GM21737 (cell line): ENCODE data around the gene CFAP20.
"Not testable (repeated sequence)": the region's sequence is repeated elsewhere in the genome, so short reads cannot be mapped to it uniquely, and the experiment has no call there.

Source experiments
- ATAC-seq: cut with Tn5 transposase; IDR thresholded peaks from one replicate; pipeline ENCODE4 v1.9.1; 2021; ENCODE audit warnings: mild to moderate bottlenecking, moderate library complexity; ENCODE audit not compliant: unreplicated experiment

The CFAP20 gene

GRCh38 chr16:58072134-58072533, 57.0 kb downstream of the CFAP20 start:
- not testable (repeated sequence) for ATAC-seq

DNA sequence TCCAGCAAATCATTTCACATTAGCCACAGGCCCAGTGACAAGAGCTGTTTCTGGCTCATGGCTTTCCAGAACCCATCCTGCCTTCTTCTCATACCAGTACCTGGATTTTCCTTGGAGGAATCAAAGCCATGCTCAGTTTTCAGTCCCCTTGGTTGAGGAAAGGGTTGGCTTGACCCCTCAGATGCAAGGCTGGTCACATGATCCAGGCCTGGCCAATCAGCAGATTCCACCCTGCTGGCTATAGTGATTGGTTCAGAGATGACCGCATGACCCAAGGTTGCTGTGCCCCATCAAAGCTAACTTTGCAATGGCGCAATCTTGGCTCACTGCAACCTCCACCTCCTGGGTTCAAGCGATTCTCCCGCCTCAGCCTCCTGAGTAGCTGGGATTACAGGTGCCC, 58.6 kb downstream of the CFAP20 start:
- ATAC-seq, result no peak
